HEK293 (cell line): Measurements from ENCODE around the gene FRMPD2.

Source experiments
- CTCF ChIA-PET: fragments of 350-600 bp; formaldehyde crosslinking; extraction: SDS; loops from one replicate; lab custom pipeline; 2021; ENCODE audit warnings: antibody characterized with exemption; lab: Yijun Ruan, JAX
- POLR2A ChIA-PET: fragments of 300-600 bp; formaldehyde crosslinking; extraction: SDS; loops from one replicate; lab custom pipeline; 2020; ENCODE audit warnings: antibody characterized with exemption, inconsistent platforms; lab: Yijun Ruan, JAX
- H3K27ac ChIP-seq: fragments of 200-500 bp; sonication (Bioruptor generic); 2 replicates; pipeline ENCODE4 v1.5.1; 2014; ENCODE audit warnings: low read depth, low read length, control low read depth, inconsistent platforms; ENCODE audit errors: extremely low read depth
- H3K36me3 ChIP-seq, 2 experiments: fragments of 200-500 bp in 1 of 2; sonication (Bioruptor generic) in 1 of 2; 1 replicate in 1 of 2; 2 replicates in 1 of 2; pipeline ENCODE4 v1.5.1; 2014 to 2017; ENCODE audit warnings: inconsistent platforms in 2 of 2, low read length in 2 of 2; ENCODE audit not compliant: control insufficient read depth in 2 of 2, insufficient read depth in 1 of 2
- H3K4me1 ChIP-seq: fragments of 200-500 bp; sonication (Bioruptor generic); 2 replicates; pipeline ENCODE4 v1.5.1; 2014; ENCODE audit warnings: mild to moderate bottlenecking, low read length, inconsistent platforms; ENCODE audit not compliant: control insufficient read depth, insufficient read depth
- H3K4me3 ChIP-seq: 2 replicates; pipeline ENCODE4 v1.5.1; 2011; ENCODE audit warnings: low read depth, mild to moderate bottlenecking, control low read depth, low read length, moderate library complexity
- H3K9me3 ChIP-seq: fragments of 200-500 bp; sonication (Bioruptor generic); 2 replicates; pipeline ENCODE4 v1.5.1; 2014; ENCODE audit warnings: low read depth, low read length, inconsistent platforms; ENCODE audit not compliant: control insufficient read depth, insufficient read depth
- KLF9 ChIP-seq: fragments of 450-650 bp; formaldehyde crosslinking; IDR thresholded peaks from 2 replicates; pipeline ENCODE4 v1.5.1; 2016; ENCODE audit warnings: missing biosample characterization, missing genetic modification characterization, low read depth
- OSR2 ChIP-seq: fragments of 450-650 bp; formaldehyde crosslinking; IDR thresholded peaks from 2 replicates; pipeline ENCODE4 v1.5.1; 2016; ENCODE audit warnings: missing biosample characterization, missing genetic modification characterization
- SALL2 ChIP-seq: fragments of 450-650 bp; formaldehyde crosslinking; IDR thresholded peaks from 2 replicates; pipeline ENCODE4 v1.5.0; 2017; ENCODE audit warnings: missing biosample characterization, mild to moderate bottlenecking, missing genetic modification characterization, borderline replicate concordance
- SCRT1 ChIP-seq: fragments of 450-650 bp; formaldehyde crosslinking; IDR thresholded peaks from 2 replicates; pipeline ENCODE4 v1.5.1; 2016; ENCODE audit warnings: missing biosample characterization, missing genetic modification characterization, borderline replicate concordance
- TCF7L2 ChIP-seq: IDR thresholded peaks from 2 replicates; pipeline ENCODE4 v1.6.1; 2011; ENCODE audit warnings: low read depth, mild to moderate bottlenecking, inconsistent platforms, low read length, moderate library complexity, borderline replicate concordance
- TRIM28 ChIP-seq: IDR thresholded peaks from 2 replicates; pipeline ENCODE4 v1.6.1; 2011; ENCODE audit warnings: low read length, control low read depth, borderline replicate concordance
- ZIC2 ChIP-seq: fragments of 450-650 bp; formaldehyde crosslinking; IDR thresholded peaks from 2 replicates; pipeline ENCODE4 v1.5.1; 2016; ENCODE audit warnings: missing biosample characterization, missing genetic modification characterization
- ZNF155 ChIP-seq: fragments of 450-650 bp; formaldehyde crosslinking; IDR thresholded peaks from 2 replicates; pipeline ENCODE4 v1.5.1; 2016; ENCODE audit warnings: missing biosample characterization, missing genetic modification characterization
- ZNF19 ChIP-seq: fragments of 450-650 bp; formaldehyde crosslinking; IDR thresholded peaks from 2 replicates; pipeline ENCODE4; 2016; ENCODE audit warnings: missing biosample characterization, missing genetic modification characterization, low read depth
- ZNF202 ChIP-seq: fragments of 450-650 bp; formaldehyde crosslinking; IDR thresholded peaks from 2 replicates; pipeline ENCODE4 v1.5.1; 2016; ENCODE audit warnings: missing biosample characterization, missing genetic modification characterization, borderline replicate concordance
- ZNF585B ChIP-seq: fragments of 450-650 bp; formaldehyde crosslinking; IDR thresholded peaks from 2 replicates; pipeline ENCODE4 v1.5.1; 2016; ENCODE audit warnings: missing biosample characterization, missing genetic modification characterization
- ZXDB ChIP-seq: fragments of 450-650 bp; formaldehyde crosslinking; IDR thresholded peaks from 2 replicates; pipeline ENCODE4 v1.5.1; 2016; ENCODE audit warnings: missing biosample characterization, missing genetic modification characterization
- TF ChIP-seq, protein P1 (sequence below): fragments of 450-650 bp; formaldehyde crosslinking; IDR thresholded peaks from 2 replicates; pipeline ENCODE4 v1.5.1; 2016; ENCODE audit warnings: missing biosample characterization, missing genetic modification characterization
- TF ChIP-seq, protein P2 (sequence below): fragments of 450-650 bp; formaldehyde crosslinking; IDR thresholded peaks from 2 replicates; pipeline ENCODE4 v1.5.1; 2016; ENCODE audit warnings: missing biosample characterization, missing genetic modification characterization
- TF ChIP-seq, protein P3 (sequence below): fragments of 450-650 bp; formaldehyde crosslinking; conservative IDR thresholded peaks from 2 replicates; pipeline ENCODE4 v1.5.1; 2016; ENCODE audit warnings: low read depth, missing biosample characterization, missing genetic modification characterization
- TF ChIP-seq, protein P4 (sequence below): fragments of 450-650 bp; formaldehyde crosslinking; IDR thresholded peaks from 2 replicates; pipeline ENCODE4 v1.5.1; 2017; ENCODE audit warnings: missing biosample characterization, missing genetic modification characterization
- TF ChIP-seq, protein P5 (sequence below): fragments of 450-650 bp; formaldehyde crosslinking; IDR thresholded peaks from 2 replicates; pipeline ENCODE4 v1.5.1; 2016; ENCODE audit warnings: missing biosample characterization, missing genetic modification characterization

The FRMPD2 gene

DNA sequence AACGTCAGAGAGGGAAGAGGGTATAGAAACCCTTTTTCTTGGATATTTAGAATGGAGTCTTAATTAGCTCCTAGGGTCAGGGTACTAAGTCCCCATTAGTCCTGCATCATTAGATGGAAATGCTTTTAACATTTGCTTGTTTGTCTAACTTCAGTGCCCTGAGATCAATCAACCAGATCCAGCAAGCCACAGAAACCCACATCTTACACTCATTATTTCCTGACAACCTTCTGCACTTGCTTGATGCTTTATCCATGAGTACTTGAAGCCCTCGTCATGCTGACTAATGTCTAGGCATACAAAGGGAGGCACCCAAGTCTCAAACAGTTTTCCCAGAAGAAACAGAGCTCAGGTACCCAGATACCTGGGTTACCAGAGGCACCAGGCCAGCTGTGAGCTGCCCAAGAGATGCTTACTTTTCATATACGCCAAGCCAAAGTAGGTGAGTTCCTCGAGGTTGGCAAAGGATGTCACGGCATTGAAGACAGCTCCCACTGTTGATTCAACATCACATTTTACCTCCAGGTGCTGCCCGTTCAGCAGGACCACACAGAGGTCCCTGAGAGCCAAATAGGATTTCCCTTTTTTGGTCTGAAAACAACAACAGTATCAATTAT lies 42.7 kb downstream of the FRMPD2 start:
- no peaks in the 10 kb centered on the region for H3K36me3 ChIP-seq
- no peaks in the 10 kb centered on the region for H3K4me1 ChIP-seq
- CTCF ChIA-PET: interaction anchor here (0.6 kb wide), 1 partner anchor 424 kb away, joined by 3 read pairs; no protein-coding TSS in a partner anchor
- TF ChIP-seq, protein P1, sequence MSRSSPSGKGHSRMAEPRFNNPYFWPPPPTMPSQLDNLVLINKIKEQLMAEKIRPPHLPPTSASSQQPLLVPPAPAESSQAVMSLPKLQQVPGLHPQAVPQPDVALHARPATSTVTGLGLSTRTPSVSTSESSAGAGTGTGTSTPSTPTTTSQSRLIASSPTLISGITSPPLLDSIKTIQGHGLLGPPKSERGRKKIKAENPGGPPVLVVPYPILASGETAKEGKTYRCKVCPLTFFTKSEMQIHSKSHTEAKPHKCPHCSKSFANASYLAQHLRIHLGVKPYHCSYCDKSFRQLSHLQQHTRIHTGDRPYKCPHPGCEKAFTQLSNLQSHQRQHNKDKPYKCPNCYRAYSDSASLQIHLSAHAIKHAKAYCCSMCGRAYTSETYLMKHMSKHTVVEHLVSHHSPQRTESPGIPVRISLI (tag by site-specific recombination): no peak
- TF ChIP-seq TRIM28: no peak
- TF ChIP-seq, protein P2, sequence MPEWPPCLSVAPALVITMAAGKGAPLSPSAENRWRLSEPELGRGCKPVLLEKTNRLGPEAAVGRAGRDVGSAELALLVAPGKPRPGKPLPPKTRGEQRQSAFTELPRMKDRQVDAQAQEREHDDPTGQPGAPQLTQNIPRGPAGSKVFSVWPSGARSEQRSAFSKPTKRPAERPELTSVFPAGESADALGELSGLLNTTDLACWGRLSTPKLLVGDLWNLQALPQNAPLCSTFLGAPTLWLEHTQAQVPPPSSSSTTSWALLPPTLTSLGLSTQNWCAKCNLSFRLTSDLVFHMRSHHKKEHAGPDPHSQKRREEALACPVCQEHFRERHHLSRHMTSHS: no peak
- TF ChIP-seq SCRT1 (tag by site-specific recombination): no peak
- TF ChIP-seq OSR2: no peak
- TF ChIP-seq ZIC2 (tag by site-specific recombination): no peak
- TF ChIP-seq SALL2 (tag by site-specific recombination): no peak
- no peak for TF ChIP-seq TCF7L2
- TF ChIP-seq KLF9 (tag by site-specific recombination): no peak
- no peak for TF ChIP-seq ZNF155
- TF ChIP-seq, protein P3, sequence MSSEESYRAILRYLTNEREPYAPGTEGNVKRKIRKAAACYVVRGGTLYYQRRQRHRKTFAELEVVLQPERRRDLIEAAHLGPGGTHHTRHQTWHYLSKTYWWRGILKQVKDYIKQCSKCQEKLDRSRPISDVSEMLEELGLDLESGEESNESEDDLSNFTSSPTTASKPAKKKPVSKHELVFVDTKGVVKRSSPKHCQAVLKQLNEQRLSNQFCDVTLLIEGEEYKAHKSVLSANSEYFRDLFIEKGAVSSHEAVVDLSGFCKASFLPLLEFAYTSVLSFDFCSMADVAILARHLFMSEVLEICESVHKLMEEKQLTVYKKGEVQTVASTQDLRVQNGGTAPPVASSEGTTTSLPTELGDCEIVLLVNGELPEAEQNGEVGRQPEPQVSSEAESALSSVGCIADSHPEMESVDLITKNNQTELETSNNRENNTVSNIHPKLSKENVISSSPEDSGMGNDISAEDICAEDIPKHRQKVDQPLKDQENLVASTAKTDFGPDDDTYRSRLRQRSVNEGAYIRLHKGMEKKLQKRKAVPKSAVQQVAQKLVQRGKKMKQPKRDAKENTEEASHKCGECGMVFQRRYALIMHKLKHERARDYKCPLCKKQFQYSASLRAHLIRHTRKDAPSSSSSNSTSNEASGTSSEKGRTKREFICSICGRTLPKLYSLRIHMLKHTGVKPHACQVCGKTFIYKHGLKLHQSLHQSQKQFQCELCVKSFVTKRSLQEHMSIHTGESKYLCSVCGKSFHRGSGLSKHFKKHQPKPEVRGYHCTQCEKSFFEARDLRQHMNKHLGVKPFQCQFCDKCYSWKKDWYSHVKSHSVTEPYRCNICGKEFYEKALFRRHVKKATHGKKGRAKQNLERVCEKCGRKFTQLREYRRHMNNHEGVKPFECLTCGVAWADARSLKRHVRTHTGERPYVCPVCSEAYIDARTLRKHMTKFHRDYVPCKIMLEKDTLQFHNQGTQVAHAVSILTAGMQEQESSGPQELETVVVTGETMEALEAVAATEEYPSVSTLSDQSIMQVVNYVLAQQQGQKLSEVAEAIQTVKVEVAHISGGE: no peak
- TF ChIP-seq, protein P4, sequence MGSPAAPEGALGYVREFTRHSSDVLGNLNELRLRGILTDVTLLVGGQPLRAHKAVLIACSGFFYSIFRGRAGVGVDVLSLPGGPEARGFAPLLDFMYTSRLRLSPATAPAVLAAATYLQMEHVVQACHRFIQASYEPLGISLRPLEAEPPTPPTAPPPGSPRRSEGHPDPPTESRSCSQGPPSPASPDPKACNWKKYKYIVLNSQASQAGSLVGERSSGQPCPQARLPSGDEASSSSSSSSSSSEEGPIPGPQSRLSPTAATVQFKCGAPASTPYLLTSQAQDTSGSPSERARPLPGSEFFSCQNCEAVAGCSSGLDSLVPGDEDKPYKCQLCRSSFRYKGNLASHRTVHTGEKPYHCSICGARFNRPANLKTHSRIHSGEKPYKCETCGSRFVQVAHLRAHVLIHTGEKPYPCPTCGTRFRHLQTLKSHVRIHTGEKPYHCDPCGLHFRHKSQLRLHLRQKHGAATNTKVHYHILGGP (tag by site-specific recombination): no peak
- TF ChIP-seq ZXDB (tag by site-specific recombination): no peak
- TF ChIP-seq, protein P5, sequence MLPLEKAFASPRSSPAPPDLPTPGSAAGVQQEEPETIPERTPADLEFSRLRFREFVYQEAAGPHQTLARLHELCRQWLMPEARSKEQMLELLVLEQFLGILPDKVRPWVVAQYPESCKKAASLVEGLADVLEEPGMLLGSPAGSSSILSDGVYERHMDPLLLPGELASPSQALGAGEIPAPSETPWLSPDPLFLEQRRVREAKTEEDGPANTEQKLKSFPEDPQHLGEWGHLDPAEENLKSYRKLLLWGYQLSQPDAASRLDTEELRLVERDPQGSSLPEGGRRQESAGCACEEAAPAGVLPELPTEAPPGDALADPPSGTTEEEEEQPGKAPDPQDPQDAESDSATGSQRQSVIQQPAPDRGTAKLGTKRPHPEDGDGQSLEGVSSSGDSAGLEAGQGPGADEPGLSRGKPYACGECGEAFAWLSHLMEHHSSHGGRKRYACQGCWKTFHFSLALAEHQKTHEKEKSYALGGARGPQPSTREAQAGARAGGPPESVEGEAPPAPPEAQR (tag by site-specific recombination): no peak
- no peak overlapping the region for H3K4me3 ChIP-seq
- no peak overlapping the region for H3K27ac ChIP-seq
- no peaks in the 10 kb centered on the region for H3K9me3 ChIP-seq
- POLR2A ChIA-PET: no interaction called here

DNA sequence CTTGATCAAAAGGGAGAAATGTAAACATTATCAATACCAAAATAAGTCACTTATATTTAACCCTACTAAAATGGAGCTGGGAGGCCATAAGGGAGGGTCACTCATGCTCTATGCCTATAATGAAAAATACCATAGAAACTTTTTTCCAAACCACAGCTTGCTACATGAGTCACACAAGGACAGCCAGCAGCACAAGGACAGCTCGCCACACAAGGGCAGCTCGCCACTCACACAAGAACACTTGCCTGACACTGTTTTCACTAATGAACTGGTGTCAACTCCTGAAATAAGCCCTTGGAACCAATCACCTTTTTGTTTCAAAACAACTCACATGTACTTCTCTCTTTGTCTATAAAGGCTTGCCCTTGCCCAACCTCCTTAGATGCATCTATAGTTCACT lies 43.3 kb downstream of the FRMPD2 start:
- CTCF ChIA-PET: interaction anchor here (0.6 to 2.2 kb wide), 2 partner anchors 16 to 425 kb away, joined by 3 to 6 read pairs; no protein-coding TSS in a partner anchor
- no peak overlapping the region for H3K4me3 ChIP-seq
- no peak for TF ChIP-seq ZNF585B (tag by site-specific recombination)
- TF ChIP-seq ZNF202 (tag by site-specific recombination): no peak
- TF ChIP-seq ZNF19: no peak
- H3K27ac ChIP-seq: no peak overlapping the region
- H3K36me3 ChIP-seq: no peaks in the 10 kb centered on the region
- no peaks in the 10 kb centered on the region for H3K4me1 ChIP-seq
- POLR2A ChIA-PET: no interaction called here
- no peaks in the 10 kb centered on the region for H3K9me3 ChIP-seq
